ENCODE results near the gene BLMH. TPM values are rescaled to one million over a fixed set of nuclear protein-coding genes. Genes with fewer than 3 reads are reported as not detected.

The BLMH gene
- polyA plus RNA-seq, 4 donors, result 79.8 to 90.9 (median 82.7) TPM

GRCh38 chr17:30309591-30309990 lies 17.8 kb upstream of the BLMH start:
- DNase-seq (ENCODE audit: low read depth in 4 of 4, low spot score in 3 of 4), result no peak

- DNase-seq (ENCODE audit: low read depth in 4 of 4, low spot score in 3 of 4), result no peak
These were observed 16.7 kb upstream of the BLMH start for GRCh38 chr17:30308406-30308805.

GRCh38 chr17:30304778-30305177 lies 13.0 kb upstream of the BLMH start:
- no peak for DNase-seq (ENCODE audit: low read depth in 4 of 4, low spot score in 3 of 4)

GRCh38 chr17:30302241-30302640 lies 10.5 kb upstream of the BLMH start:
- no peak for DNase-seq (ENCODE audit: low read depth in 4 of 4, low spot score in 3 of 4)

- DNase-seq (ENCODE audit: low read depth in 4 of 4, low spot score in 3 of 4), result no peak
These were observed 9.1 kb upstream of the BLMH start for GRCh38 chr17:30300818-30301217.

GRCh38 chr17:30299000-30299399 lies 7.3 kb upstream of the BLMH start:
- DNase-seq (ENCODE audit: low read depth in 4 of 4, low spot score in 3 of 4), result no peak

- no peak for DNase-seq (ENCODE audit: low read depth in 4 of 4, low spot score in 3 of 4)
These were observed 6.0 kb upstream of the BLMH start for GRCh38 chr17:30297715-30298114.

GRCh38 chr17:30296499-30297080 lies 4.8 kb upstream of the BLMH start:
- no peak for DNase-seq (ENCODE audit: low read depth in 4 of 4, low spot score in 3 of 4)

GRCh38 chr17:30292286-30292858 lies 628 bp upstream of the BLMH start:
- DNase-seq (ENCODE audit: low read depth in 4 of 4, low spot score in 3 of 4), result no peak

- peak; percentile 10 to 38 (median 17) for DNase-seq (ENCODE audit: low read depth in 4 of 4, low spot score in 3 of 4)
These were observed 825 bp downstream of the BLMH start for GRCh38 chr17:30290696-30291542.

GRCh38 chr17:30290077-30290476 lies 1.7 kb downstream of the BLMH start:
- no peak for DNase-seq (ENCODE audit: low read depth in 4 of 4, low spot score in 3 of 4)

GRCh38 chr17:30279156-30279555 lies 12.6 kb downstream of the BLMH start:
- no peak for DNase-seq (ENCODE audit: low read depth in 4 of 4, low spot score in 3 of 4)

- DNase-seq (ENCODE audit: low read depth in 4 of 4, low spot score in 3 of 4), result peak in 1 of 4 donors; percentile 23
These were observed 13.7 kb downstream of the BLMH start for GRCh38 chr17:30278032-30278431.

GRCh38 chr17:30275911-30276310 lies 15.8 kb downstream of the BLMH start:
- no peak for DNase-seq (ENCODE audit: low read depth in 4 of 4, low spot score in 3 of 4)

- no peak for DNase-seq (ENCODE audit: low read depth in 4 of 4, low spot score in 3 of 4)
These were observed 16.9 kb downstream of the BLMH start for GRCh38 chr17:30274887-30275286.

GRCh38 chr17:30273373-30273772 lies 18.4 kb downstream of the BLMH start:
- no peak for DNase-seq (ENCODE audit: low read depth in 4 of 4, low spot score in 3 of 4)

- DNase-seq (ENCODE audit: low read depth in 4 of 4, low spot score in 3 of 4), result no peak
These were observed 20.6 kb downstream of the BLMH start for GRCh38 chr17:30271102-30271501.

GRCh38 chr17:30267625-30268024 lies 24.1 kb downstream of the BLMH start:
- no peak for DNase-seq (ENCODE audit: low read depth in 4 of 4, low spot score in 3 of 4)

- peak in 1 of 4 donors; percentile 5 for DNase-seq (ENCODE audit: low read depth in 4 of 4, low spot score in 3 of 4)
These were observed 28.0 kb downstream of the BLMH start for GRCh38 chr17:30263552-30264333.

- DNase-seq (ENCODE audit: low read depth in 4 of 4, low spot score in 3 of 4), result no peak
These were observed 34.8 kb downstream of the BLMH start for GRCh38 chr17:30256756-30257506.
